ENCODE data around the gene ATP8B1. TPM values are rescaled to one million over a fixed set of nuclear protein-coding genes. Genes with fewer than 3 reads are reported as not detected.

The ATP8B1 gene
- total RNA-seq, 1 experiment from 2014 or later, result 1.1 TPM

- Histone ChIP-seq H3K23me2 (ENCODE audit: insufficient read length, low read depth, low read length, poor library complexity, severe bottlenecking) (no peaks in the 10 kb centered on the region), H3K4me1 (ENCODE audit: insufficient read depth, low read length) (no peaks in the 10 kb centered on the region), H2BK120ac (ENCODE audit: low read depth, low read length, poor library complexity, severe bottlenecking) (no peak overlapping the region), H3T11ph (ENCODE audit: low read length) (no peak overlapping the region), H3K14ac (ENCODE audit: insufficient read depth, low read length) (no peak overlapping the region), H3K27ac (ENCODE audit: insufficient read length, low read depth, low read length) (no peak overlapping the region), H3K56ac (ENCODE audit: insufficient read length, low read depth, low read length) (no peak overlapping the region), H2BK15ac (ENCODE audit: low read depth, low read length) (no peak overlapping the region), H2AK5ac (ENCODE audit: insufficient read length, low read length) (no peak overlapping the region), H3K27me3 (ENCODE audit: insufficient read depth, low read length) (no peaks in the 10 kb centered on the region), H3K79me1 (ENCODE audit: insufficient read depth, low read depth, low read length, poor library complexity, severe bottlenecking) (no peaks in the 10 kb centered on the region), H2BK20ac (ENCODE audit: low read depth, low read length, poor library complexity, severe bottlenecking) (no peak overlapping the region), H3K9ac (ENCODE audit: extremely low read depth, insufficient read length, low read length) (no peak overlapping the region), H2BK5ac (ENCODE audit: insufficient read length, low read length) (no peak overlapping the region), H3K4ac (ENCODE audit: low read depth, low read length) (no peak overlapping the region), H3K23ac (ENCODE audit: insufficient read length, low read depth, low read length) (no peak overlapping the region), H3K9me3 (ENCODE audit: control insufficient read depth, low read depth, low read length) (no peaks in the 10 kb centered on the region), H4K5ac (ENCODE audit: insufficient read length, low read depth, low read length) (no peak overlapping the region), H3K4me2 (ENCODE audit: insufficient read depth, insufficient read length, low read length) (no peak overlapping the region), H2BK12ac (ENCODE audit: insufficient read length, low read depth, low read length) (no peak overlapping the region), H2AFZ (ENCODE audit: low read length) (no peak overlapping the region), H3K79me2 (ENCODE audit: insufficient read depth, low read length) (no peaks in the 10 kb centered on the region), H4K91ac (ENCODE audit: insufficient read length, low read depth, low read length) (no peak overlapping the region), H4K8ac (replicated peaks; ENCODE audit: insufficient read length, low read depth, low read length) (no peak overlapping the region), H4K20me1 (ENCODE audit: control insufficient read depth, insufficient read depth, insufficient read length) (no peaks in the 10 kb centered on the region), H3K18ac (ENCODE audit: insufficient read length, low read depth, low read length) (no peak overlapping the region)
- no peaks in the 10 kb centered on the region for H3K9me3 Mint-ChIP-seq
- DNase-seq, result no peak
- TF ChIP-seq CTCF (conservative IDR thresholded peaks at IDR 0.05), result no peak
- H3K36me3 Mint-ChIP-seq (ENCODE audit: insufficient read depth in 1 of 3, low read depth in 3 of 3), result no peaks in the 10 kb centered on the region
- peaks cover 0 to 5% of the 10 kb centered on the region in 2 experiments; a peak in 2 of 4 replicates for H3K4me1 Mint-ChIP-seq
- H3K4me3 Mint-ChIP-seq, result no peak overlapping the region
- no CpG with 5 or more reads among the region's 3 CpGs for WGBS (ENCODE audit: extremely low coverage, insufficient read length, low lambda C conversion rate)
- no peak overlapping the region for H3K27ac Mint-ChIP-seq
- H3K27me3 Mint-ChIP-seq (ENCODE audit: low read depth), result no peaks in the 10 kb centered on the region
Observed at GRCh38 chr18:57691363-57691762, 111.8 kb downstream of the ATP8B1 start.

Measured in H9 (cell line).